ENCODE results near the gene MARVELD2.
A peak's percentile ranks its signal among the peaks of the same experiment; 100 is the strongest.
"Not testable (repeated sequence)": the region's sequence is repeated elsewhere in the genome, so short reads cannot be mapped to it uniquely, and the experiment has no call there.

MARVELD2 gene

DNA sequence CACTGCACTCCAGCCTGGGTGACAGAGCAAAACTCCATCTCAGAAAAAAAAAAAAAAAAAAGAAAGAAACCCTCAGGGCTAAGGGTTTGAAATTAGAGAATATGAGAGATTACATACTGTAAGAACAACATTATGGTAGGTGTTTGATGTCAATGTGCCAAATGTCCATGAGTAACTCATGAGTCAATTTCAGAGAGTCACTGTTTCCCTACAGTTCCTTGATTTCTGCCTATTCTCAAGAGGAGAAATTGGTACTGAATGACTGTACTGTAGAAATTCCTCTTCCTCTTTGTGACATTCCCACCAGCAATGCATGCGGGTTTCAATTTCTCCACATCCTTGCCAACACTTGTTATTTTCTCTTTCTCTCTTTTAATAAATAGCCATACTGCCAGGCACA is 35.2 kb downstream of the MARVELD2 start:
- peak; percentile 57 for DNase-seq (ENCODE audit: low read depth)
- in situ Hi-C loops (cut with HindIII; ENCODE audit: low sequenced_read_pairs), result no loop called here
- no peak overlapping the region for H3K4me3 ChIP-seq (ENCODE audit: low read depth, low read length)
- TF ChIP-seq, protein P1, sequence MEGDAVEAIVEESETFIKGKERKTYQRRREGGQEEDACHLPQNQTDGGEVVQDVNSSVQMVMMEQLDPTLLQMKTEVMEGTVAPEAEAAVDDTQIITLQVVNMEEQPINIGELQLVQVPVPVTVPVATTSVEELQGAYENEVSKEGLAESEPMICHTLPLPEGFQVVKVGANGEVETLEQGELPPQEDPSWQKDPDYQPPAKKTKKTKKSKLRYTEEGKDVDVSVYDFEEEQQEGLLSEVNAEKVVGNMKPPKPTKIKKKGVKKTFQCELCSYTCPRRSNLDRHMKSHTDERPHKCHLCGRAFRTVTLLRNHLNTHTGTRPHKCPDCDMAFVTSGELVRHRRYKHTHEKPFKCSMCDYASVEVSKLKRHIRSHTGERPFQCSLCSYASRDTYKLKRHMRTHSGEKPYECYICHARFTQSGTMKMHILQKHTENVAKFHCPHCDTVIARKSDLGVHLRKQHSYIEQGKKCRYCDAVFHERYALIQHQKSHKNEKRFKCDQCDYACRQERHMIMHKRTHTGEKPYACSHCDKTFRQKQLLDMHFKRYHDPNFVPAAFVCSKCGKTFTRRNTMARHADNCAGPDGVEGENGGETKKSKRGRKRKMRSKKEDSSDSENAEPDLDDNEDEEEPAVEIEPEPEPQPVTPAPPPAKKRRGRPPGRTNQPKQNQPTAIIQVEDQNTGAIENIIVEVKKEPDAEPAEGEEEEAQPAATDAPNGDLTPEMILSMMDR (IDR thresholded peaks at IDR 0.05; ENCODE audit: low read depth, low read length, missing control alignments), result no peak

DNA sequence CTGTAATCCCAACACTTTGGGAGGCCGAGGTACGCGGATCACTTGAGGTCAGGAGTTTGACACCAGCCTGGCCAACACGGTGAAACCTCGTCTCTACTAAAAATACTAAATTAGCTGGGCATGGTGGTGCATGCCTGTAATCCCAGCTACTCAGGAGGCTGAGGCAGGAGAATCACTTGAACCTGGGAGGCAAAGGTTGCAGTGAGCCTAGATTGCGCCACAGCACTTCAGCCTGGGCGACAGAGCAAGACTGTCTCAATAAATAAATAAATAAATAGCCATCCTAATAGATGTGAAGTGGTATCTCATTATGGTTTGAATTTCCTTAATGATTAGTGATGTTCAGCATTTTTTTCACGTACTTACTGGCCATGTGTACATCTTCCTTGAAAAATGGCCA is 35.6 kb downstream of the MARVELD2 start:
- DNase-seq (ENCODE audit: low read depth); in situ Hi-C loops (cut with HindIII; ENCODE audit: low sequenced_read_pairs); H3K4me3 ChIP-seq (ENCODE audit: low read depth, low read length): not testable (repeated sequence)

DNA sequence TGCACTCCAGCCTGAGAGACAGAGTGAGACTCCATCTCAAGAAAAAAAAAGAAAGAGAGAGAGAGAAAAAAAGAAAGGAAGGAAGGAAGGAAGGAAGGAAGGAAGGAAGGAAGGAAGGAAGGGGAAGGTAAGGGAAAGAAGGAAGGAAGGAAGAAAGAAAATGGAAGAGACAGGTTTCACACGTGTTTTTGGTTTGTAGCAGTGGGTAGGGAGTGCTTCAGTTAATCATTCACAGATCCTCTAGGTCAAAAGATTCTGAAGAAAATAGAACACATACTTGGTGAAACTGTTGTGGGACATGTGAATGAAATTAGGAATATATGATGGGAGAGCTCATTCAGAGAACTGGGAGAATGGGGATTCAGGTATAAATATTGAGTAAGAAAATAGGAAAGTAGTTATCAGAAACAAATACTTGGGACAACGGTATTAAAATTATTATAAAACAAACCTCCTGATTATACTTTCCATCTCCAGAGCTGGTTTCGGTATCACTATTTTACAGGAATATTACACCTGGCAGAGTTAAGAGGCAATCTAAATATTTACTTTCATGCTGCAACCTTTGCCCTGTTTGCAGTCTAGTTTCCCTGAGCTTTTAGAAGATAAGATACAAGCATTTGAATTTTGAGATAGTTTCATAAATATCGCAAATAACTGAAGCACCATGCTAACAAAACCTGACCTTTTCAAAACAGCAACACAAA is 37.2 kb downstream of the MARVELD2 start:
- no peak for DNase-seq (ENCODE audit: low read depth)
- TF ChIP-seq, protein P1 (IDR thresholded peaks at IDR 0.05; ENCODE audit: low read depth, low read length, missing control alignments), result no peak
- in situ Hi-C loops (cut with HindIII; ENCODE audit: low sequenced_read_pairs), result no loop called here
- H3K4me3 ChIP-seq (ENCODE audit: low read depth, low read length), result no peak overlapping the region

DNA sequence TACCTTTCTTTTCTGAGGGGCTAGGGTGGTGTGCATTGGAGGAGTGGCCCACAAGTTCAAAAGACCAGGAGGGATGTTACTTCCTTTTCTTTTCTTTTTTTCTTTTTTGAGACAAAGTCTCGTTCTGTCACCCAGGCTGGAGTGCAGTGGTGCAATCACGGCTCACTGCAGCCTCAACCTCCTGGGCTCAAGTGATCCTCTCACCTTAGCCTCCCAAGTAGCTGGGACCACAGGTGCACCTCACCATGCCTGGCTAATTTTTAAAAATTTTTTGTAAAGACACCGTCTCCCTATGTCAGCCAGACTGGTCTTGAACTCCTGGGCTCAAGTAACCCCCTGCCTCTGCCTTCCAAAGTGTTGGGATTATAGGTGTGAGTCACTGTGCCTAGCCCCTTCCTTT is 38.6 kb downstream of the MARVELD2 start:
- in situ Hi-C loops (cut with HindIII; ENCODE audit: low sequenced_read_pairs); DNase-seq (ENCODE audit: low read depth); H3K4me3 ChIP-seq (ENCODE audit: low read depth, low read length): not testable (repeated sequence)

DNA sequence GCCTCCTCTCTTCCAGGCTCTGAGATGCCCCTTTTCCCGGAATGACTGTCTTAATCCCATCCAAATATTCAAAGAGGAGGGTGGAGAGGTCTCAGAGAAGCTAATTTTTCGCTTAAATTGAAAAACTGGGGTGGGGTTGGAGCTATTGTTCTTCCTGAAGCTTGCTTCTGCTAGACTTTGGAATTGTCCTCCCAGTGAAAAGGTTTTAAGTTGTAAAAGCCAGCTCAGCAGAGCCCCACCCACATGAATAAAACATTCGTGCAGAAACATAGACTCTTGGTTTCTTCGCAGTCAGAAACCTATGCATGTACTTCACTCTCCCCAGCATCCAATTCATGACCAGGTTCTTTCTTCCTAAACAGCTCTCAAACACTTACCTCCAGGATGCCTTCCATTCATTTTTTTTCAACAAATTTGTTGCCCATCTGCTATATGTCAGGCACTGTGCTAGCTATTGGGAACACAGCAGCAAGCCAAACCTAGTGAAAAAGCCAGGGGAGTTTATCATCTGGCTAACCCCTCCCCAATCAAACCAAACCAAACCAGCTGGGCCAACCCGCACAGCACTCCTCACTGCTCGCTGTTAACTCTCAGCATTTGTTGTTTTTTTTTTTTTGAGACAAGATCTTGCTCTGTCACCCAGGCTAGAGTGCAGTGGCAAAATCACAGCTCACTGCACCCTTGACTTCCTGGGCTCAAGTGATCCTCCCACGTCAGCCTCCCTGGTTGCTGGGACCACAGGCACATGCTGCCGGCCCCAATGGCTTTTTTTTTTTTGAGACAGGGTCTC is 39.7 kb downstream of the MARVELD2 start:
- TF ChIP-seq, protein P1 (IDR thresholded peaks at IDR 0.05; ENCODE audit: low read depth, low read length, missing control alignments), result no peak
- no peak for DNase-seq (ENCODE audit: low read depth)
- in situ Hi-C loops (cut with HindIII; ENCODE audit: low sequenced_read_pairs), result no loop called here

DNA sequence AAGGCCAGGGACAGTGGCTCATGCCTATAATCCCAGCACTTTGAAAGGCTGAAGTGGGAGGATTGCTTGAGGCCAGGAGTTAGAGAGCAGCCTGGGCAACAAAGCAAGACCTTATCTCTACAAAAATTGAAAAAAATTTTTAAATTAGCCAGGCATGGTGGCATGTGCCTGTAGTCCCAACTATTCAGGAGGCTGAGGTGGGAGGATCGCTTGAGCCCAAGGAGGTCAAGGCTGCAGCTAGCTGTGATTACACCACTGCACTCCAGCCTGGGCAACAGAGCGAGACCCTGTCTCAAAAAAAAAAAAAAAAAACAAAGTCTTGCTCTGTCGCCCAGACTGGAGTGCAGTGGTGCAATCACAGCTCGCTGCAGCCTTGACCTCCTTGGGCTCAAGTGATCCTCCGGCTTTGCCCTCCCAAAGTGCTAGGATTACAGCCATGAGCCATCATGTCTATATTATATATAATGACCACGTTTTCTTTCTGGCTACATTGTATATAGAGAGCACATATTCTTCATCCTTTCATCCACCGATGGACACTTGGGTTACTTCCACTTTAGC is 40.6 kb downstream of the MARVELD2 start:
- in situ Hi-C loops (cut with HindIII; ENCODE audit: low sequenced_read_pairs), result not testable (repeated sequence)

More for the DNA sequence above, 39.7 kb downstream of the MARVELD2 start:
- H3K4me3 ChIP-seq (ENCODE audit: low read depth, low read length), result no peak overlapping the region

DNA sequence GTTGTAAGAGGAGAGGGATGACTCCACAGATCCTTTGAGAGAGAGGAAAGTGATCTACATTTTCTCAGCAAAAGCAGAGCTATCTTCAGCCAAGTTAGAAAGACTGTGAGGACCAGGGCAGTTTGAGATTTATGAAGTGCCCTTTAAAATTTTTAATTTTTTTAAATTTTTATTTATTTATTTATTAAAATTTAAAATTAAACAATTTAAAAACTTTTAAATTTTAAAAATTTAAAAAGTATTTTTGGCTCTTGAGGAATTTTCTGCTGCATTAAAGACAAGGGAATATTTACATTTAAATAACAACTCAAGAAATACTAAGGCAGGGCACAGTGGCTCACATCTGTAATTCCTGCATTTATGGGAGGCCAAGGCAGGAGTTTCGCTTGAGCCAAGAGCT is 47.3 kb downstream of the MARVELD2 start:
- in situ Hi-C loops (cut with HindIII; ENCODE audit: low sequenced_read_pairs), result no loop called here
- TF ChIP-seq, protein P1 (IDR thresholded peaks at IDR 0.05; ENCODE audit: low read depth, low read length, missing control alignments), result no peak
- H3K4me3 ChIP-seq (ENCODE audit: low read depth, low read length), result no peak overlapping the region
- DNase-seq (ENCODE audit: low read depth), result no peak

More for the DNA sequence above, 40.6 kb downstream of the MARVELD2 start:
- DNase-seq (ENCODE audit: low read depth); H3K4me3 ChIP-seq (ENCODE audit: low read depth, low read length): not testable (repeated sequence)

DNA sequence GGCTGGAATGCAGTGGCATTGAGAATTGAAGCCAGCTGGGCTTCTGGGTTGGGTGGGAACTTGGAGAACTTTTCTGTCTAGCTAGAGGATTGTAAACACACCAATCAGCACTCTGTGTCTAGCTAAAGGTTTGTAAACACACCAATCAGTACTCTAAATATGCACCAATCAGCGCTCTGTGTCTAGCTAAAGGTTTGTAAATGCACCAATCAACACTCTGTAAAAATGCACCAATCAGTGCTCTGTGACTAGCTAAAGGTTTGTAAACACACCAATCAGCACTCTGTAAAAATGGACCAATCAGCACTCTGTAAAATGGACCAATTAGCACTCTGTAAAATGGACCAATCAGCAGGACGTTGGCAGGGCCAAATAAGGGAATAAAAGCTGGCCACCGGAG is 51.5 kb downstream of the MARVELD2 start:
- in situ Hi-C loops (cut with HindIII; ENCODE audit: low sequenced_read_pairs); H3K4me3 ChIP-seq (ENCODE audit: low read depth, low read length); DNase-seq (ENCODE audit: low read depth): not testable (repeated sequence)
